ENCODE data around the gene C17orf113. TPM values are rescaled to one million over a fixed set of nuclear protein-coding genes. Genes with fewer than 3 reads are reported as not detected.

Gene C17orf113
- total RNA-seq, 4 donors from 2014 or later, result 1.6 to 8.6 (median 3.2) TPM; not detected in 1

DNA sequence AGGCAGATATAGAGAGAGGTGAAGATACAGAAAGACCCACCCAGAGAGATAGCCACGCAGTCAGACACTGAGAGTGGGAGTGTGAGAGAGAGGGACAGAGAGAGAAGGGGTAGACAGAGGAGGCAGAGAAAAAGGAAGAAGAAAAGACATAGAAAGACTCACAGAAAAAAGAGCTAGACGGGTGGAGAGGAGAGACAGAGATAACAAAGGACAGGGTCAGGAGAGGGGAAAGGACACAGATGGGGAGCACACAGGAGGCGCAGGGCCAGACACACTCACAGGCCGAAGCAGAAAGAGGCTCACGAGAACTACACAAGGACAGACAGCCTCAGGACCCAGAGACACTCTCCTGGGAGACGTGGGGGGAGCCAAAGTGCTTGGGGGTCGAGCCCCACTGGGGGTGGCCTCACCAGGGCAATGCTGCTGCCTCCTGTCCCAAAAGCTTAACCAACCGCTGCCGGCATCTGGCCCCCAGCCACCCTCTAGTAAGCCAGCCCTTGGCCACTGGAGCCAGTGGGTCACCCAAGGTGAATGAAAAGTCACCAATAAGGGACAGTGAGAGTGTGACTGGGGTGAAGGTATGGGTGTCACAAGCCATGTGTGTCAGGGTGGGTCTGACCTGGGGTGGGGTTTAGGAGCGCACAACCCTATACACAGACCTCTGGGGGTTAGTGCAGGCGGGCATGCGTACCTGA lies 44.1 kb upstream of the C17orf113 start:
- Histone ChIP-seq H3K9me3 (no peaks in the 10 kb centered on the region), H3K4me1 (peaks cover 0 to 11% (median 9%) of the 10 kb centered on the region in 4 donors), H3K27me3 (peaks cover 0 to 8% of the 10 kb centered on the region in 2 donors), H3K4me3 (no peak overlapping the region), H3K27ac (no peak overlapping the region), H3K36me3 (no peaks in the 10 kb centered on the region)
- no peak for DNase-seq
- no peak for TF ChIP-seq POLR2A (IDR thresholded peaks at IDR 0.05)
- TF ChIP-seq, protein P1, sequence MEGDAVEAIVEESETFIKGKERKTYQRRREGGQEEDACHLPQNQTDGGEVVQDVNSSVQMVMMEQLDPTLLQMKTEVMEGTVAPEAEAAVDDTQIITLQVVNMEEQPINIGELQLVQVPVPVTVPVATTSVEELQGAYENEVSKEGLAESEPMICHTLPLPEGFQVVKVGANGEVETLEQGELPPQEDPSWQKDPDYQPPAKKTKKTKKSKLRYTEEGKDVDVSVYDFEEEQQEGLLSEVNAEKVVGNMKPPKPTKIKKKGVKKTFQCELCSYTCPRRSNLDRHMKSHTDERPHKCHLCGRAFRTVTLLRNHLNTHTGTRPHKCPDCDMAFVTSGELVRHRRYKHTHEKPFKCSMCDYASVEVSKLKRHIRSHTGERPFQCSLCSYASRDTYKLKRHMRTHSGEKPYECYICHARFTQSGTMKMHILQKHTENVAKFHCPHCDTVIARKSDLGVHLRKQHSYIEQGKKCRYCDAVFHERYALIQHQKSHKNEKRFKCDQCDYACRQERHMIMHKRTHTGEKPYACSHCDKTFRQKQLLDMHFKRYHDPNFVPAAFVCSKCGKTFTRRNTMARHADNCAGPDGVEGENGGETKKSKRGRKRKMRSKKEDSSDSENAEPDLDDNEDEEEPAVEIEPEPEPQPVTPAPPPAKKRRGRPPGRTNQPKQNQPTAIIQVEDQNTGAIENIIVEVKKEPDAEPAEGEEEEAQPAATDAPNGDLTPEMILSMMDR (IDR thresholded peaks at IDR 0.05), result no peak

DNA sequence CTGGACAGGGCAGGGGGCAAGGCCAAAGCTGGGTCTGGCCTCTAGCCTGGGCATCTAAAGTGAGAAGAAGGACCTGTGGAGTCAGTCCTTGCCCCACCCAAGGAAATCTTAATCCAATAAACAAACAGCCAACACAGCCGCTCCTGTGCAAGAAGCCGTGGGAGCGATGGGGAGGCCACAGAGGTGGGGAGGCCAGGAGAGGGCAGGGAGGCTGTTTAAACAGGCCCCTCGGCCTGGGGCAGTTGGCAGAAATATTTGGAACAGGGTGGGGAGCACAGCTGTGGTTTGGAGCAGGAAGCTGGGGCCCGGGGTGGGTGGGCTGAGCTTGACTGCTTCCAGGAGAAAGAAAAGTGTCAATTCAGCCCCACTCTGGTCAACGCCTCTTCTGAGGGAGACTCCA lies 42.5 kb upstream of the C17orf113 start:
- H3K27me3 ChIP-seq, result peaks cover 0 to 8% of the 10 kb centered on the region in 2 donors
- DNase-seq, result no peak
- H3K9me3 ChIP-seq, result no peaks in the 10 kb centered on the region
- H3K4me3 ChIP-seq, result no peak overlapping the region
- H3K4me1 ChIP-seq, result peaks cover 0 to 6% (median 3%) of the 10 kb centered on the region in 4 donors
- no peaks in the 10 kb centered on the region for H3K36me3 ChIP-seq
- H3K27ac ChIP-seq, result no peak overlapping the region
- TF ChIP-seq, protein P1 (IDR thresholded peaks at IDR 0.05), result no peak
- no peak for TF ChIP-seq POLR2A (IDR thresholded peaks at IDR 0.05)

DNA sequence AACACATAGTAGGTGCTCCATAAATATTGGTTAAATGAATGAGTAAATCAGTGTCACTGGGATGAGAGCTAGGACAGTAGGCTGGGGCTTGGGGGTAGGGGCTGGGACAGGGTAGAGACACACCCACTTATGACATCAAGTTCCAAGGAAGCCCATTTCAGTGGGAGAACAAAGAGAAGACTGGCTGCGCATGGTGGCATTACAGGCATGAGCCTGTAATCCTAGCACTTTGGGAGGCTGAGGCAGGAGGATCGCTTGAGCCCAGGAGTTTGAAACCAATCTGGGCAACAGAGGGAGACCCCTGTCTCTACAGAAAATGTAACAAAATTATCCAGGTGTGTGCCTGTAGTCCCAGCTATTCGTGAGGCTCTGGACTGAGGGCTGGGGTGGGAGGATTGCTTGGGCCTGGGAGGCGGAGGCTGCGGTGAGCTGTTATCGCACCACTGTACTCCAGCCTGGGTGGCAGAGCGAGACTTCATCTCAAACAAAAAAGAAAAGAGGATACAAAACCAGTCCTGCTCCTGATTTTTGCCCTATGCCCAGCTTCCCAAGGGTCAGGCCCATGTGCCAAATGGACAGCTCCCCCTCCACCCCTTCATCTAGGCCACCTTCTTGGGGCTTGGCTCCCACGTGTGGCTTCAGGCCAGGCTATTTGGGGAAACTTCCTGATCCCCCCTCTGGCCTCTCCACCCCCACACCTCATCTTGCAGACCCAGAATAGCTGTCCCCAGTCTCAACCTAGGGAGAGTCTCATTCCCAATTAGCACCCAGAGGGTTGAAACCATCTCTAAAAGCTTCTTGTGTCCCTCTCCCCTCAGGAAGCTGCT lies 40.8 kb upstream of the C17orf113 start:
- Histone ChIP-seq H3K4me1 (no peaks in the 10 kb centered on the region), H3K27ac (no peak overlapping the region), H3K27me3 (no peaks in the 10 kb centered on the region), H3K9me3 (no peaks in the 10 kb centered on the region), H3K36me3 (no peaks in the 10 kb centered on the region), H3K4me3 (no peak overlapping the region)
- no peak for TF ChIP-seq POLR2A (IDR thresholded peaks at IDR 0.05)
- TF ChIP-seq, protein P1 (IDR thresholded peaks at IDR 0.05), result no peak
- no peak for DNase-seq

- Histone ChIP-seq H3K27me3 (no peaks in the 10 kb centered on the region), H3K4me1 (no peaks in the 10 kb centered on the region), H3K9me3 (no peaks in the 10 kb centered on the region), H3K4me3 (no peak overlapping the region), H3K27ac (no peak overlapping the region), H3K36me3 (no peaks in the 10 kb centered on the region)
- DNase-seq, result no peak
- TF ChIP-seq POLR2A (IDR thresholded peaks at IDR 0.05), result no peak
- TF ChIP-seq, protein P1 (IDR thresholded peaks at IDR 0.05), result no peak
Observed at GRCh38 chr17:42088736-42089135, 38.3 kb upstream of the C17orf113 start.

- TF ChIP-seq, protein P1 (IDR thresholded peaks at IDR 0.05), result no peak
- no peak for TF ChIP-seq POLR2A (IDR thresholded peaks at IDR 0.05)
- no peak for DNase-seq
- Histone ChIP-seq H3K4me1 (no peaks in the 10 kb centered on the region), H3K27ac (no peak overlapping the region), H3K4me3 (no peak overlapping the region), H3K36me3 (no peaks in the 10 kb centered on the region), H3K9me3 (no peaks in the 10 kb centered on the region), H3K27me3 (no peaks in the 10 kb centered on the region)
Observed at GRCh38 chr17:42087736-42088705, 37.6 kb upstream of the C17orf113 start.
